Globus pallidus (tissue), 1 donor: Measurements from ENCODE around the gene CAND2.
A peak's percentile ranks its signal among the peaks of the same experiment; 100 is the strongest.
"Not testable (repeated sequence)": the region's sequence is repeated elsewhere in the genome, so short reads cannot be mapped to it uniquely, and the experiment has no call there.

Experiments used
- DNase-seq: peaks from one replicate; pipeline ENCODE4 v3.0.0-alpha.2; 2015; ENCODE audit warnings: low spot score

CAND2 gene

DNA sequence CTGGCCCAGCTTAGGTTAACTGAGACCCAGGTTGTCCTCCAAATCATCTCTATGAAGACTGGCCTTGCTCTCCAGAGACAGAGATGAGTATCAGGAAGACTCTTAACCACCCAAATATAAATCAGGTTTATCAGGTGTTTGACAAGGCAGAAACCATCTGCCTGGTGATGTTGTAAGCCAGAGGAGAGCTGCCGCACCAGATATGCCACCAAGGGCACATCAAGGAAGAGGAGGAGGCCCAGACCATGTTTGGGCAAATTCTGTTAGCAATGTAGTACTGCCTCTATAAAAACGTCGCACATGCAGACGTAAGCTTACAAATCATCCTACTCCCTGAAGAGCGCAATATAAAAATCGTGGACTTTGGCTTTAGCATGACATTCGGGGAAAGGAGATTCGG lies 65.9 kb downstream of the CAND2 start:
- DNase-seq, result no peak

DNA sequence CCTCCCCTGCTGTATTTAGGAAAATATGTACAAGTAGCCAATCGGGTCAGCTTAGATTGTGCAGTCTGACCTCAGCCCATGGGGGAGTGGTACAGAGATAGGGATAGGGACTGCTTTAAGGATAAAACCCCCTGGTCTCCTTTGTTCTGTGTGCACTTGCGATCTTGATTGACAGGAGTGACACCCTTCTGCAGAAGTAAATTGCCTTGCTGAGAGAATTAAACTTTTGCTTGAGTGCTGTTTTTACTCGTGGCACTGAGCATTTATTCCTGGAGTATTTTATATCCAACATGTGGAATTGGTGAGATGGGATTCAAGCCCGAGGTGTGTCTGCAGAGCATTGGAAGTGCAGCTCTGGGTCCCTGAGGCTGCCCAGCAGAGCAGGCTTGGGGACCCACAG lies 68.8 kb downstream of the CAND2 start:
- no peak for DNase-seq

DNA sequence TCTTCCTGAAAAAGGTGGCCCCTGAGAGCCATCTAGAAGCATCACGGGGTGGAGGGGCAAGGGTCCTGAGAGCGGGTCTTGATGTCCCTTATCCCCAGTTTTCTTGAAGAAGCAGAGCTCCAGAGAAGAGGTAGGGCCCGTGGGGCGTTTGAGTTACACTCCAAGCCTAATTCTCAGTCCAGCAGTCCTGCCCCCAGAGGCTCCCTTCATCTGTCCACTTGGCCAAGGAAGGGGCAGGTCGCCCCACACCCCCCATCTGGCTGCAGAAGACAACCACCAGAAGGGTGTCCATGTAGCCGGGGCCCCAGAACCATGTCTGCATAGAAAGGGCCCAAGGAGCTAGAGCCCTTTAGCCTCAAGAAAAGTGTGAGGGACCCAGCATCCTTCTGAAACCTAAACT lies 70.4 kb downstream of the CAND2 start:
- DNase-seq, result no peak

DNA sequence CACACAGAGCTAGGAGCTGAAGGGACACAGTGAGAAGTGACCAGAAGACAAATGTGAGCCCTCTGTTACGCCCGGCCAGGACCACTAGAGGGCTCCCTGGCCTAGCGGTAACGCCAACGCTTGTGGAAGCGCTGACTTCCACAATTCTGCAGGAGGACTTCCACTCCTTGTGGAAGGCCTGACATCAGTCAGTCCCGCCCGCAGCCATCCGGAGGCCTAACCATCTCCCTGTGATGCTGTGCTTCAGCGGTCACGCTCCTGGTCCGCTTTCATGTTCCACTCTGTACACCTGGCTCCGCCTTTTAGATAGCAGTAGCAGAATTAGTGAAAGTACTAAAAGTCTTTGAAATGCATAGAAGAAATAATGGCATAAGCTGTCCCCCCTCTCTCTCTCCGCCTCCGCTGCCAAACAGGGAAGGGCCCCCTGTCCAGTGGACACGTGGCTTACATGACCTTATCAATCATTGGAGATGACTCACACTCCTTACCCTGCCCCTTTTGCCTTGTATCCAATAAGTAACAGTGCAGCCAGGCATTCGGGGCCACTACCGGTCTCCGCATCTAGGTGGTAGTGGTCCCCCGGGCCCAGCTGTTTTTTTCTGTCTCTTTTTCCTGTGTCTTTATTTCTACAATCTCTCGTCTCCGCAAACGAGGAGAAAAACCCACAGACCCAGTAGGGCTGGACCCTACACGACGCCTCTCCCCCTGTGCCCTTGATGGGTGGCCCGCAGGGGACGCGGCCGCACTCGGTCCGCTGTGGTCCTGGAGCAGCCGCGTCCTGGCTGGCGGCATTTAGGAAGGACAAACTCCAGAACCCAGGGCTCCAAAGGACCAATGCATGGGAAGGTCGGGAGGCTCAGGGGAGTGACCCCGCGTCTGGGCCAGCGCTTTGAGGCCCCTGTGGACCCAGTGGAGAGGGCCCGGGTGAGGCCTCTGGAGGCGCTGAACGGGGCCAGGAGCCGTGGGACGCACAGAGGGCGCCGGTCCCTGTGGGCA lies 71.9 kb downstream of the CAND2 start:
- DNase-seq, result peak; percentile 88

DNA sequence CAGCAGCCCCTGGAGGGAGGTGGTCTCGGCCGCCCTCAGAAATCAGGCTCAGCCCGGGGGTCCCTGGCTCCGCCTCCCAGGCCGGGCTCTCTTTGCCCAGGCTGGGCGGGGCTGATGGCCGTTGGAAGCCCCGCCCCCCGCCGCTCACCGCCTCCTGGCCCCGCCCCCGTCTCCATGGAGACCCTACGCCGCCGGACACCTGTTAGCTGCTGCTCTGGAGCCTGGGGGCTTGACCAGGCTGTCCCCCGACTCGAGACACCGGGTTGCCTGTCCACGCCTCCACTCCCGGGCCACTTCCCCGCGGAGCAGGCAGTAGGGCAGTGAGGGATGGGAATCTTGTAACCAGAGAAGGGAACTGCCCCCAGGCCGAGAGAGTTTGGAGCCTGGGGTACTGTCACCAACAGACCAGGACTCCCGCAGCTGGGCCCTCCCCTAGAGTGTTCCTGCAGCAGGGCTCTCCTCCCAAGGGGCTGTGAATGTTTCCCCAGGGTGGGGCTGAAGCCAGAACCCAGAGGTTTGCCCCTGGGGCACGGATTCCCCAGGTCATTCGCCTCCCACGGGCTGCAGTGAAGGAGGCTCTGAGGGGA lies 72.6 kb downstream of the CAND2 start:
- DNase-seq, result no peak

DNA sequence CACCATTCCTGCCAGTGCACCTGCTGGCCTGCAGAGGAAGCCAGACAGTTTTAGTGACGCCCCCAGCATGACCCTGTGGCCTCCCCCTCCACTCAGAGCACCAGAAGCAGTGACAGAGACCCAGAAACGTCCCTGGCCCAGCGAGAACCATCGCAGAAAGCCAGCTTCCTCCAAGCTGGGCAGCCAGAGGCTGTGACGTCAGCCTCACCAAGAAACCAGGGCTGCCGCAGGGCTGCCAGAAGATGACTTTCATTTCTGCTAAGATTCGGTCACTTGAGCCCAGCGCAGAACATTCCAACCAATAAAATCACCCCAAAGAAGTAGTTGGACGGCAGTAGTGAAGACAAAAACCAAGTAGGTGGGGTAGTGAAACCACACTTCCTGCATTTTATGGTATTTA lies 74.5 kb downstream of the CAND2 start:
- no peak for DNase-seq

DNA sequence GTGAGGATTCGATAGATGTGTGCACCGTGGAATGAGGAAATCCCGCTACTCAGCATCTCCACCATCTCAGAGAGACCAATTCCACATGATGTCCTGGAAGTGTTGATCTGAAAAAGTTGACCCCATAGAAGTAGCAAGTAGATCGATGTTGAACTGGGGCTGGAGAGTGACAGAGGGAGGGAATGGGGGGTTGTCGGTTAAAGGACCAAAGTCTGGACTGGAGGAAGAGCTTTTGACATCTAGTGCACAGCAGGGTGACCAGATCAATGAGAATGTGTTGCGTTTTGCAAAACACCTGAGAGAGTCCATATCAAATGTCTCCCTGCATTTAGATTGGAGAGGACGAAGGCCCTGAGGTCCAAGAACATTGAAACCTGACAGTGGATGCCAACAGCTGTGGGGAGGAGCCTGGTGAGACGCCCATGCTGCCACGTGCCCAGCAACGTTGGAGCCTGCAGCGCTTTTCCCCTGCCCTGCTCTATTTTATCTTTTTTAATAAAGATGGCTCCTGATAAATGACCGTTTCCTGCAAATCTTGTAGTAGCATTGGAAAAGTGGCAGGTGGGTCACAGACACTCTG lies 75.0 kb downstream of the CAND2 start:
- no peak for DNase-seq

DNA sequence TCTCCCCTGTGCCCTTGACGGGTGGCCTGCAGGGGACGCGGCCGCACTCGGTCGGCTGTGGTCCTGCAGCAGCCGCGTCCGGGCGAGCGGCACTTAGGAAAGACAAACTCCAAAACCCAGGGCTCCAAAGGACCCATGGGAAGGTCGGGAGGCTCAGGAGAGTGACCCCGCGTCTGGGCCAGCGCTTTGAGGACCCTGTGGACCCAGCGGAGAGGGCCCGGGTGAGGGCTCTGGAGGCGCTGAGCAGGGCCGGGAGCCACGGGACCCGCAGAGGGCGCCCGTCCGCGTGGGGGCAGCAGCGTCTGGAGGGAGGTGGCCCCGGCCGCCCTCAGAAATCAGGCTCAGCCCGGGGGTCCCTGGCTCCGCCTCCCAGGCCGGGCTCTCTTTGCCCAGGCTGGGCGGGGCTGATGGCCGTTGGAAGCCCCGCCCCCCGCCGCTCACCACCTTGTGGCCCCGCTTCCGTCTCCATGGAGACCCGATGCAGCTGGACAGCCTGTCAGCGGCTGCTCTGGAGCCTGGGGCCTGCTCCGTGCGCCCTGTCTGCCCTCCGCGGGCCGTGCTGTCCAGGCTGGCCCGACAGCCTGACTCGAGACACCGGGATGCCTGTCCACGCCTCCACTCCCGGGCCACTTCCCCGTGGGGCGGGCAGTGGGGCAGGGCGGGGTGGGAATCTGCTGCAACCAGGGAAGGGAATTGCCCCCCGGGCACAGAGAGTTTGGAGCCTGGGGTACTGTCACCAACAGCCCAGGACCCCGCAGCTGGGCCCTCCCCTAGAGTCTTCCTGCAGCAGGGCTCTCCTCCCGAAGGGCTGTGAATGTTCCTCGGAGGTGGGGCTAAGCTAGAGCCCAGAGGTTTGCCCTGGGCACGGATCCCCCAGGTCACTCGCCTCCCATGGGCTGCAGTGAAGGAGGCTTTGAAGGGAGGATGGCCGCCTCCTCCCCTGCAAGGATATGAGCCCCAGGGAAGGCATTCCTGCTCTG lies 79.7 kb downstream of the CAND2 start:
- DNase-seq, result no peak

DNA sequence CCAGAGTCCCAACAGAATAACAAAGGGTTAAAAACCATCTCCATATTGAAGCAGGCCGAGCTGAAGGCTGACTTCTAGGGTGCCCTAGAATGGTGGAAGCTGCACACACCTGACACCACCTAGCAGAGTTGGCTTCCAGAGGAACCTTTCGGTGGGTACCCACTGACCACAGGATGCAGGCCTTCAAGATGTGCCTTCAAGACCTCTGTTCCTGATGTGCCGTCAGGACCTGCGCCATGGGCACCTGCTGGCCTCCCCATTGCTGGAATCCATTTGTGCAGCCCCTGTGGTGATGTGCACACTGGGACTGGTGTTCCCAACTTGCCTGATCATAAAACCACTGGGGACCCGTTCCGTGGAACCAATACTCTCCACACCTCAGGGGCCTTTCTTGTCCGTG lies 80.6 kb downstream of the CAND2 start:
- DNase-seq, result no peak

DNA sequence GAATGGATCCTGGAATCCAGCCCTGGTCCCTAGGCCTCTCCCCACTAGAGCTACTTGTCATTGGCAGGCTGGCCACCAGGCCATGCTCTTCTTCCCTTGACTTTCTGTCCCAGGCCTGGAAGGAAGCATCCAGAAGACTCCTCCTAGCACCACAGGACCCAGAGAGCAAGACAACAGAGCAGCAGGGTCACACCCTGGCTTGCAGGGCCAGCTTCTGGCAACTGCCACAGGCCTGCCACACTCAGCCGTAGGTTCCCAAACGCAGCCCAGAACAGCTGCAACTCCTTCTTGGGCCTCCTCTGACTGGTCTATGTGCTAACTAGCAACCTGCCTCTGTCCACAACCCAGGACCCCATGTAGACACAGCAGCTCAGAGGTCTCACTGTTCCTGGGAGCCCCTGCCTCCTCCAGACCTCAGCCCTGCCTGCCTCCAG lies 81.7 kb downstream of the CAND2 start:
- DNase-seq, result no peak

DNA sequence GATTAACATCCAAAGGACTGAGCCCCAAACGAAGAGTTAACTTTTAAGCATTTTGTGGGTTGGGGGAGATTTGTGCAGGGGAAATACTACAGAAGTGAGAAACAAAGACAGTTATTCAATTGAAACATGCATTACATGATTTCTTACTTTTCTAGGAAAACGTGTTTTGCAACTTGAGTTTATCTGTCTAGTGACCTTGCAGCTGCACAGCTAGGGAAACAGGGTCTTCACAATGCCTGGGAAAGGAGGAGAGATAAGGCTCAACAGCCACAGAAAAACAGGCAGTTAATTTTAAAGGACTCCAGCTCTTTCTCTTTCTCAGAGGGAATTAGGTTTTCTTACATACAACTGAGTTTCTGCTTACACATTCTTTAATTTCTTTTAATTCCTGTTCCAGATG lies 82.3 kb downstream of the CAND2 start:
- not testable (repeated sequence) for DNase-seq

DNA sequence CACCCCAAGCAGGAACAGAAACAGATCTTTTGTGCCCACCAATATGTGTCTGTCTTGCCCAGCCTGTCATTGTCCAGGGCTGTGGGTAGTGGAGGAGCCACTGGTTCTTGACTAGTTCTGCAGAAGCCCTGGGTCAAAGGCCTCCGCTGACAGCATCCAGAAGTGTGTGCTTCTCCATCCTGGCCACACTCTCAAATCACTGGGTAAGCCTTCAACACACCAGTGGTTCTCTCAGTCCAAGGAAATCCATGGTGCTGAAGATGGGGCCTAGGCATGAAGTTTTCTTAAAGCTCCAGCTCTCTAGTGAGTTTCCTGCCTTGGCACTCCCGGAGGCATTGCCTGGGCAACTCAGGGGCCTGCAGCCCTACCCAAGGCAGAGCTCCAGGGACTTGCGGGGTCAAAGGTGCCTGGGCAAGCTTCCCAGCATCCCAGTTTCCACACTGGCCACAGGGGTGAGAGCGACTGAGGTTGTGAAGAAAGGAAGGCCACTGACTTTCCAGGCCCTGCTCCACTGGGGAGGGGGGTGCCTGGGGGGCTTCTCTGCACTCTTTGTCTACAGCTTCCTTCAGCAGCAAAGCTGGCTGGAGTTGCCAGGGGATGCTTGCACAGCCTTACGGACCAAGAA lies 82.8 kb downstream of the CAND2 start:
- DNase-seq, result peak; percentile 48

DNA sequence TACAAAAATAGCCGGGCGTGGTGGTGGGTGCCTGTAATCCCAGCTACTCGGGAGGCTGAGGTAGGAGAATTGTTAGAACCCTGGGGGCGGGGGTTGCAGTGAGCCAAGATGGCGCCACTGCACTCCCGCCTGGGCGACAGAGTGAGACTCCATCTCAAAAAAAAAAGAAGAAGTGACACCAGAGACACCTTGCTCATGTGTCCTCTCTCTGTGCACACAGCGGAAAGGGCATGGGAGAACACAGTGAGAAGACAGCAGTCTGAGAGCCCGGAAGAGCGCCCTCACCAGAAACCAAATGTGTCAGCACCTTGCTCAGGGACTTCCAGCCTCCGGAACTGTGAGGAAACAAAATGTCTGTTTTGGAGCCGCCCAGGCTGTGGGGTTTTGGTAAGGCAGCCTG lies 85.4 kb downstream of the CAND2 start:
- not testable (repeated sequence) for DNase-seq

DNA sequence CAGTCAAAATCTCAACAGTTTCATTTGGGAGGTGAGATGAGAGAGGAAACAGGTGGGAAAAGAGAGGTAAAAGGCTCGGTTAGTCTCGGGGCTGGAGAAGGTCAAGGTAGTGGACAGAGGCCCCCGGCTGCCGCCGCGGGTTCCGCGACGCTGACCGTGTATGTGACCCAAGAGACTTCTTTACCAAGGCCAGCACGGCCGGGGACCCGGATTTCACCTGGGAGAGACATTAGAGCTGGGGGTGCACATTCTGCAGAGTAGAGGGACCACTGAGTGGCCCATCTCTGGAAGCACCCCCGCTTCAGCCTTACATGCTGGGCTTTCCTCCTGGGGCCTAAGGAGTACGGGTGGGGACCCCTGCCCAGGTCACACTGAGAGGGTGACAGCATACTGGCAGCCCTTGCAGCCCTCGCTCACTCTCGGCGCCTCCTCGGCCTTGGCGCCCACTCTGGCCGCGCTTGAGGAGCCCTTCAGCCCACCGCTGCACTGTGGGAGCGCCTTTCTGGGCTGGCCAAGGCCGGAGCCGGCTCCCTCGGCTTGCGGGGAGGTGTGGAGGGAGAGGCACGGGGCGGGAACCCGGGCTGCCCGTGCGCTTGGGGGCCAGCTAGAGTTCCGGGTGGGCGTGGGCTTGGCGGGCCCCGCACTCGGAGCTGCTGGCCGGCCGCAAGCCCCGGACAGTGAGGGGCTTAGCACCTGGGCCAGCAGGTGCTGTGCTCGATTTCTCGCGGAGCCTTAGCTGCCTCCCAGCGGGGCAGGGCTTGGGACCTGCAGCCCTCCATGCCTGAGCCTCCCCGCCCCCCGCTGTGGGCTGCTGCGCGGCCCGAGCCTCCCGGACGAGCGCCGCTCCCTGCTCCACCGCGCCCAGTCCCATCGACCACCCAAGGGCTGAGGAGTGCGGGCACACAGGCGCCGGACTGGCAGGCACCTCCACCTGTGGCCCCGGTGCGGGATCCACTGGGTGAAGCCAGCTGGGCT lies 86.1 kb downstream of the CAND2 start:
- no peak for DNase-seq

DNA sequence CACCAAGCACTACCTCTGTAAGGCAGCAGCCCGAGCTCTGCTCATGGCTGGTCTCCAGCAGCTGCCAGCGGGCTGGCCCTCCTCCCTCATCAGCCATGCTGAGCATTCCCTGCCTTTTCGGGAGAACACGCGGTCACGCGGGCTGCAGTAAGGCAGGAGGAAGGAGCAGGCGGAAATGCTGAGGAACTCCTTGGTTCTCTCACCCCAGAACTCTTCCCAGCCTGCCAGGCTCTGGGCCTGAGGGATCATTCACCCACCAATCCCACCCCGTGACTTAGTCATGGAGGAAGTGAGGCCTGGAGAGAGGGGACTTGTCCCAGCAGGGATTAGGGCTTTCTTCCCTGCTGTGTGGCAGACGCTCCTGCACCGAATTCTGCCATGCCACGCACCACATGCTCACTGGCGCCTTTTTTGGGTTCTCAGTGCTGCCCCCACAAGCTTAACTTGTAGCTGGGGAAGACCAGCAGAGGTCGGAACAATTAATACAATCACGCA lies 87.8 kb downstream of the CAND2 start:
- peak; percentile 61 for DNase-seq
